Neuron (in vitro differentiated cells): Measurements from ENCODE around the gene LPP.

Experiments
- H2AFZ ChIP-seq: one replicate; pipeline ENCODE4 v1.6.1; 2013; ENCODE audit warnings: low read depth, mild to moderate bottlenecking, inconsistent platforms, low read length, moderate library complexity
- H3K27me3 ChIP-seq: one replicate; pipeline ENCODE4 v1.6.1; 2013; ENCODE audit warnings: low read length; ENCODE audit not compliant: insufficient read depth
- H3K36me3 ChIP-seq: one replicate; pipeline ENCODE4 v1.6.1; 2013; ENCODE audit warnings: low read length; ENCODE audit not compliant: insufficient read depth
- H3K4me1 ChIP-seq: one replicate; pipeline ENCODE4 v1.6.1; 2013; ENCODE audit warnings: low read length; ENCODE audit not compliant: insufficient read depth
- H3K4me3 ChIP-seq: 2 replicates; pipeline ENCODE4 v1.5.1; 2013; ENCODE audit warnings: mild to moderate bottlenecking, low read length, moderate library complexity
- H3K9me3 ChIP-seq: one replicate; pipeline ENCODE4 v1.6.1; 2013; ENCODE audit warnings: low read length

LPP gene

GRCh38 chr3:188244395-188244861, 90.5 kb downstream of the LPP start:
- no peak overlapping the region for H2AFZ ChIP-seq
- H3K4me1 ChIP-seq = peaks cover 3% of the 10 kb centered on the region
- H3K4me3 ChIP-seq = no peak overlapping the region
- no peaks in the 10 kb centered on the region for H3K27me3 ChIP-seq
- no peaks in the 10 kb centered on the region for H3K9me3 ChIP-seq
- H3K36me3 ChIP-seq = no peaks in the 10 kb centered on the region

- Histone ChIP-seq H3K9me3 (no peaks in the 10 kb centered on the region), H3K27me3 (no peaks in the 10 kb centered on the region), H3K4me3 (no peak overlapping the region), H3K4me1 (peaks cover 3% of the 10 kb centered on the region), H3K36me3 (no peaks in the 10 kb centered on the region), H2AFZ (no peak overlapping the region)
Observed at GRCh38 chr3:188246905-188247304, 92.9 kb downstream of the LPP start.

GRCh38 chr3:188248036-188248561, 94.1 kb downstream of the LPP start:
- no peak overlapping the region for H3K4me3 ChIP-seq

GRCh38 chr3:188253123-188253793, 99.3 kb downstream of the LPP start:
- H2AFZ ChIP-seq = no peak overlapping the region
- no peak overlapping the region for H3K4me3 ChIP-seq
- no peaks in the 10 kb centered on the region for H3K27me3 ChIP-seq
- H3K36me3 ChIP-seq = no peaks in the 10 kb centered on the region
- H3K4me1 ChIP-seq = peaks cover 6% of the 10 kb centered on the region
- no peaks in the 10 kb centered on the region for H3K9me3 ChIP-seq

More at GRCh38 chr3:188248036-188248561, 94.1 kb downstream of the LPP start:
- H3K36me3 ChIP-seq = no peaks in the 10 kb centered on the region
- H3K27me3 ChIP-seq = no peaks in the 10 kb centered on the region
- no peaks in the 10 kb centered on the region for H3K9me3 ChIP-seq
- H2AFZ ChIP-seq = no peak overlapping the region
- peaks cover 3% of the 10 kb centered on the region for H3K4me1 ChIP-seq

GRCh38 chr3:188253800-188254452, 100.0 kb downstream of the LPP start:
- Histone ChIP-seq H3K27me3 (no peaks in the 10 kb centered on the region), H3K36me3 (no peaks in the 10 kb centered on the region), H3K9me3 (no peaks in the 10 kb centered on the region), H3K4me3 (no peak overlapping the region), H2AFZ (no peak overlapping the region), H3K4me1 (peaks cover 7% of the 10 kb centered on the region)

- Histone ChIP-seq H3K4me1 (peaks cover 7% of the 10 kb centered on the region), H2AFZ (no peak overlapping the region), H3K36me3 (no peaks in the 10 kb centered on the region), H3K4me3 (no peak overlapping the region), H3K27me3 (no peaks in the 10 kb centered on the region), H3K9me3 (no peaks in the 10 kb centered on the region)
Observed at GRCh38 chr3:188254520-188255070, 100.6 kb downstream of the LPP start.

DNA sequence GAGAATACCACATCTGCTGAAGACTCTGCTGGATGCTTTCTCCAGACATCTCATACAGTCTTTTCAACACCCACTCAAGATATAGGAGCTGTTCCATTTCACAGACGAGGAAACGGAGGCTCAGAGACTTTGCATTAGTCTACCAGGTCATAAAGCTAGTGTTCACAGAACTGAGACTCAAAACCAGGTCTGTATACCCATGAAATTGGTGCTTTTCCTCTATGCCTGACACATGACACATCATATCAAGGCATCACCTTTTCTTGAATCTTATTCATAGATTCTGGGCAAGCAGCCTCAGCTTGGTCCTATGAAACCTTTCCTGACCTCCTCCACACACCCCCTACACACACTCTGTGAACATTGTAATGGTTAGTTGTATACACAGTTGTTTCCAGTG, 101.2 kb downstream of the LPP start:
- Histone ChIP-seq H3K9me3 (no peaks in the 10 kb centered on the region), H3K36me3 (no peaks in the 10 kb centered on the region)

DNA sequence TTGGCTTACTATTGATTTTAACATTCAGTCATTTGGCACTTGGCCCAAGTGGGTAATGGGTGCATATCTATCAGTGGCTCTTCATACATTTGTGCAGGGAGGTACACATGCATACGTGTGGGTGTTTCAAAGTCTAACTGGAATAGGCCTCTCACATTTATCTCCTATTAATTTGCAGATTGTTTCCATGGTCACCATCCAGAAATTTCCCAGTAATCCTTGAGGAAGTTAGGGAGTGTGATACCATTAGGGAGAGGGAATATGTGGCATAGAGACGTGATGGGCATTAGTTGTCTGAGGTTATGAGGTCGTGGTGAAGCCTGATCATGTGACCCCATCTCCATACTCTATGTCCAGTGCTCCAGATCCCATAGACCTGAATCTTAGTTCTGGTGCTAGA, 102.8 kb downstream of the LPP start:
- Histone ChIP-seq H3K27me3 (no peaks in the 10 kb centered on the region), H3K36me3 (no peaks in the 10 kb centered on the region), H3K4me1 (peaks cover 7% of the 10 kb centered on the region), H2AFZ (no peak overlapping the region), H3K9me3 (no peaks in the 10 kb centered on the region), H3K4me3 (no peak overlapping the region)

More for the DNA sequence above, 101.2 kb downstream of the LPP start:
- Histone ChIP-seq H3K4me3 (no peak overlapping the region), H3K27me3 (no peaks in the 10 kb centered on the region), H2AFZ (no peak overlapping the region), H3K4me1 (peaks cover 7% of the 10 kb centered on the region)

GRCh38 chr3:188257384-188258026, 103.5 kb downstream of the LPP start:
- Histone ChIP-seq H3K27me3 (no peaks in the 10 kb centered on the region), H3K4me1 (peaks cover 7% of the 10 kb centered on the region), H3K36me3 (no peaks in the 10 kb centered on the region), H3K9me3 (no peaks in the 10 kb centered on the region), H2AFZ (no peak overlapping the region), H3K4me3 (no peak overlapping the region)

GRCh38 chr3:188259191-188259590, 105.2 kb downstream of the LPP start:
- Histone ChIP-seq H3K27me3 (no peaks in the 10 kb centered on the region), H3K4me1 (peaks cover 12% of the 10 kb centered on the region), H2AFZ (no peak overlapping the region), H3K9me3 (no peaks in the 10 kb centered on the region), H3K4me3 (no peak overlapping the region), H3K36me3 (no peaks in the 10 kb centered on the region)

- Histone ChIP-seq H2AFZ (no peak overlapping the region), H3K4me1 (peaks cover 15% of the 10 kb centered on the region), H3K4me3 (no peak overlapping the region), H3K27me3 (no peaks in the 10 kb centered on the region), H3K9me3 (no peaks in the 10 kb centered on the region), H3K36me3 (no peaks in the 10 kb centered on the region)
Observed at GRCh38 chr3:188259596-188259995, 105.6 kb downstream of the LPP start.

- no peak overlapping the region for H2AFZ ChIP-seq
- no peaks in the 10 kb centered on the region for H3K9me3 ChIP-seq
- H3K4me3 ChIP-seq = no peak overlapping the region
- H3K36me3 ChIP-seq = no peaks in the 10 kb centered on the region
- no peaks in the 10 kb centered on the region for H3K27me3 ChIP-seq
- peaks cover 17% of the 10 kb centered on the region for H3K4me1 ChIP-seq
Observed at GRCh38 chr3:188261011-188261410, 107.1 kb downstream of the LPP start.

DNA sequence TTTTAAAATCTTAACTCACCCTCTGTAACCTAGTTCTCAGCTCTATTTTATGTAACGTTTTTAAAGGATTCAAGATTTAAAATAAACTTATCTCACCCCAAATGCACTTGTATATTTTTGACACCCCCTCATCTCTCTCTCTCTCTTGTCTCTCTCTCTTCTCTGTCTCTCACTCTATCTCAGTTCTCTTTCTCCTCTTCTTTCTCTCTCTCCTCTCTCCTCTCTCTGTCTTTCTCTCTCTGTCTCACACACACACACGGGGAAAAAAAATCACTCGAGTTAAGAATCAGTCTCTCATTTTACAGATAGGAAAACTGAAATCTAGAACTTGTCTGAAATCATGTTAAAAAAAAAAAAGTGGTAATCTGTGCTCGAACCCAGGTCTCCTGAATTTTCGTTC, 108.5 kb downstream of the LPP start:
- H3K9me3 ChIP-seq = no peaks in the 10 kb centered on the region
- H3K4me1 ChIP-seq = peaks cover 26% of the 10 kb centered on the region
- no peaks in the 10 kb centered on the region for H3K36me3 ChIP-seq
- no peak overlapping the region for H3K4me3 ChIP-seq
- no peak overlapping the region for H2AFZ ChIP-seq
- no peaks in the 10 kb centered on the region for H3K27me3 ChIP-seq
